ENCODE results near the gene NME8.

The NME8 gene

DNA sequence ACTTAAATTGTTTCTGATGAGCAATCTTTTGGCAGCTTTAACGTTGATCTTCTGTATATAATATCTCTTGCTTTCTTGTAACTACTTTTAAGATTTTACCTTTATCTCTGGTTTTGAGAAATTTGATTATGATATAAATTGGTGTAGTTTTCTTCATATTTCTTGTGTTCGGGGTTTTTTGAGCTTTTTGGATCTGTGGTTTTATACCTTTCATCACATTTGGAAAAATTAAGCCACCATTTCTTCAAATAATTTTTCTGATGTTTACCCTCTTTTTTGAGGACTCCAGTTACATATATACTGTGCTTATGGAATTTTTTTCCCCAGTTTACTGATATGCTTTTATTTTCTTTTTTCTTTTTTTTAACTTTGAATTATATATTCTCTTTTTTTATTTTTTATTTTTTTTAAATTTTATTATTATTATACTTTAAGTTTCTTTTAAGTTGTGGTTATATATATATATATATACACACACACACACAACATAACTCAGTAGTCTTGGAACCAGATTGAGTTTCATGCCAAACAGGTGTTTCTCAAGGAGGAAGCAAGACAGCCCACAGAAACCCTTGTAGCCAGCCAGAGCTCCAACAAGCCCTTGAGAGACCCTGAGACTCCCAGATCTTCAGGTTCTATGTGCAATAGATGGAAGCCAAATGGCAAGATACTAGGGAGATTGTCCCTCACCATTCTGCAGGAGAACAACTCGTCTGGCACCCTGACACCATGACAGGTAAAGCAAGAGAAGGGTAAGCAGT lies 27.5 kb upstream of the NME8 start:
- H3K4me3 ChIP-seq (ENCODE audit: low read length): no peak overlapping the region
- TF ChIP-seq, protein P1, sequence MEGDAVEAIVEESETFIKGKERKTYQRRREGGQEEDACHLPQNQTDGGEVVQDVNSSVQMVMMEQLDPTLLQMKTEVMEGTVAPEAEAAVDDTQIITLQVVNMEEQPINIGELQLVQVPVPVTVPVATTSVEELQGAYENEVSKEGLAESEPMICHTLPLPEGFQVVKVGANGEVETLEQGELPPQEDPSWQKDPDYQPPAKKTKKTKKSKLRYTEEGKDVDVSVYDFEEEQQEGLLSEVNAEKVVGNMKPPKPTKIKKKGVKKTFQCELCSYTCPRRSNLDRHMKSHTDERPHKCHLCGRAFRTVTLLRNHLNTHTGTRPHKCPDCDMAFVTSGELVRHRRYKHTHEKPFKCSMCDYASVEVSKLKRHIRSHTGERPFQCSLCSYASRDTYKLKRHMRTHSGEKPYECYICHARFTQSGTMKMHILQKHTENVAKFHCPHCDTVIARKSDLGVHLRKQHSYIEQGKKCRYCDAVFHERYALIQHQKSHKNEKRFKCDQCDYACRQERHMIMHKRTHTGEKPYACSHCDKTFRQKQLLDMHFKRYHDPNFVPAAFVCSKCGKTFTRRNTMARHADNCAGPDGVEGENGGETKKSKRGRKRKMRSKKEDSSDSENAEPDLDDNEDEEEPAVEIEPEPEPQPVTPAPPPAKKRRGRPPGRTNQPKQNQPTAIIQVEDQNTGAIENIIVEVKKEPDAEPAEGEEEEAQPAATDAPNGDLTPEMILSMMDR (conservative IDR thresholded peaks at IDR 0.05; ENCODE audit: low read length): no peak
- DNase-seq (ENCODE audit: low read depth): no peak

DNA sequence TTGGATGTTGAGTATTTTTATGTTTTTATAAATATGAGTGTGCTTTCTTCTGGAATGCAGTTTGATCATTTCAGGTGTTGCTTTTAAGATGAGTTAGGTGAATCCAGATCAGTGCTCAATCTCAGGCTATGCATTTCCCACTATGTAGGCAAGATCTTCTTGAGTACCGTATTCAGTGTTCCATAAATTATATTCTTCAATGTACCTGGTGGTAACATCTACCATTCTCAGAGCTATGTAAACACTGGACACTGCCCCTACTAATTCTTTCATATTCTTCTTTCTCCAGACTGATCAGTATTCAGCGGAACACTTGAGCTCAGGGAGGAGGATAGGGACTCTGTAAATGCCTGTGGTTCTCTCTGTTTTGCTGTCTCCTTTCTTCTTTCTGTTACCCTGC lies 25.5 kb upstream of the NME8 start:
- no peak for DNase-seq (ENCODE audit: low read depth)
- TF ChIP-seq, protein P1 (conservative IDR thresholded peaks at IDR 0.05; ENCODE audit: low read length): no peak
- no peak overlapping the region for H3K4me3 ChIP-seq (ENCODE audit: low read length)

- DNase-seq (ENCODE audit: low read depth): no peak
- TF ChIP-seq, protein P1 (conservative IDR thresholded peaks at IDR 0.05; ENCODE audit: low read length): no peak
- H3K4me3 ChIP-seq (ENCODE audit: low read length): no peak overlapping the region
Observed at GRCh38 chr7:37823557-37823956, 24.8 kb upstream of the NME8 start.

DNA sequence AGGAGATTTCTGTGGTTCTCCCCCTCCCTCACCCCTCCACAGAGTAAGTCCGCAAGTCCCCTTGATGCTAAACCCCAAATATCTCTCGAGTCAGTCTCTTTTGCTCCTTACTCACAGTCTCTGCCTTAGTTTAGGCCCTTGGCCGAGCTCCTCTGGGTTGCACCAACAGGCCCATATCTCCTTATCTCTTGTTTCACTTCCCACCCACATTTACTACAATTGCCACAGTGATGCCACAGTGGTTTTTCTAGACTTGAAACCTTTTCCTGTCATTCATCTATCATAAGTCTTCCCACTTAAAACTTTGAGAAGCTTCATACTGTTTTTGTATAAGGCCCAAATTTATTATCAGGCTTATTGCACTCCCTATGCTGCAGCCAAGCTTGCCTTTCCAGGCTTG lies 23.4 kb upstream of the NME8 start:
- no peak overlapping the region for H3K4me3 ChIP-seq (ENCODE audit: low read length)
- TF ChIP-seq, protein P1 (conservative IDR thresholded peaks at IDR 0.05; ENCODE audit: low read length): no peak
- no peak for DNase-seq (ENCODE audit: low read depth)

DNA sequence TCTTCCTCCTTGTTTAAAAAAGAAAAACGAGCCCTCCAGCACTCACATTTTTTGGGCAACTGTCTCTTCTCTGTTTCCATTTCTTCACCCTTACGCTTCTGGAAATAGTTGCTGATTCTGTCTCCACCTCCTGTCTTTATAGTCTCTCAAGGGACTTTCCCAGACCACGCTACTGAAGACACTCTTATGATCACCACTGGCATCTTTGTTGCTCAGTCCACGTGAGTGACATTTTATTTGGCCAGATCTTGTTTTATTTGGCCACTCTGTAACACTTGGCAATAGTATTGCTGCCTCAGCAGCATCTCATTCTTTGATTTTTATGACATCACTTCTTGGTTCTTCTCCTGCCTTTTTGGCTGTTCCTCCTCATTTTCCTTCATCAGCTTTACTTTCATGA lies 21.6 kb upstream of the NME8 start:
- H3K4me3 ChIP-seq (ENCODE audit: low read length): no peak overlapping the region
- no peak for DNase-seq (ENCODE audit: low read depth)
- TF ChIP-seq, protein P1 (conservative IDR thresholded peaks at IDR 0.05; ENCODE audit: low read length): no peak

DNA sequence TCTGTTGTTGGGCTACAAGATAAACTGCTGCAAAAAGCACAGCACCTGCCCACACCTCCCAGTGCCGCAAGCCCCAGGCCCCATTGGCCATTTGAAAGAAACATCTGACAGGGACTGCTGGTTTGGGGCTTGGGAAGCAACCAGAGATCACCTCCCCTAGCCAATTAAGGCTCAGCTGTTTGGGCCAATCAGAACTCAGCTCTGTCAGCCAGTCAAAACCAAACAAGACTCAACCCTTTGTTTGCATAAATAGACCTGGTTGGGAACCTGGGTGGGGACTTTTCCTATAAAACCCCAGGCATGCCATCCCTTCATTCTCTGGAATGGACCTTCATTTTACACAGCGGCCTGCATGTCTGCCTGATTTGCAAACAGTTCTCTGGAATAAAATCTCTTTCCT lies 17.2 kb upstream of the NME8 start:
- no peak overlapping the region for H3K4me3 ChIP-seq (ENCODE audit: low read length)
- TF ChIP-seq, protein P1 (conservative IDR thresholded peaks at IDR 0.05; ENCODE audit: low read length): no peak
- no peak for DNase-seq (ENCODE audit: low read depth)

- no peak overlapping the region for H3K4me3 ChIP-seq (ENCODE audit: low read length)
- peak; percentile 4 for DNase-seq (ENCODE audit: low read depth)
- TF ChIP-seq, protein P1 (conservative IDR thresholded peaks at IDR 0.05; ENCODE audit: low read length): no peak
Observed at GRCh38 chr7:37832194-37832593, 16.2 kb upstream of the NME8 start.
